ENCODE measurements around the gene FSTL4.

FSTL4 gene

GRCh38 chr5:133627180-133627579 lies 14.8 kb upstream of the FSTL4 start:
- no peak overlapping the region for H3K4me3 Mint-ChIP-seq
- H3K27me3 Mint-ChIP-seq: peaks cover 82% of the 10 kb centered on the region
- H3K27ac Mint-ChIP-seq: no peak overlapping the region
- H3K4me1 Mint-ChIP-seq: peaks cover 5% of the 10 kb centered on the region
- peak; percentile 56 for ATAC-seq
- H3K36me3 Mint-ChIP-seq: no peaks in the 10 kb centered on the region
- peaks cover 15% of the 10 kb centered on the region for H3K9me3 Mint-ChIP-seq

GRCh38 chr5:133624316-133624715 lies 12.0 kb upstream of the FSTL4 start:
- peaks cover 5% of the 10 kb centered on the region for H3K4me1 Mint-ChIP-seq
- H3K36me3 Mint-ChIP-seq: no peaks in the 10 kb centered on the region
- no peak for ATAC-seq
- no peak overlapping the region for H3K4me3 Mint-ChIP-seq
- H3K9me3 Mint-ChIP-seq: peaks cover 15% of the 10 kb centered on the region
- H3K27ac Mint-ChIP-seq: no peak overlapping the region
- peaks cover 70% of the 10 kb centered on the region for H3K27me3 Mint-ChIP-seq

- Mint-ChIP-seq H3K9me3 (peaks cover 2% of the 10 kb centered on the region), H3K4me1 (peaks cover 6% of the 10 kb centered on the region), H3K27ac (no peak overlapping the region), H3K4me3 (no peak overlapping the region), H3K27me3 (peaks cover 48% of the 10 kb centered on the region), H3K36me3 (no peaks in the 10 kb centered on the region)
- no peak for ATAC-seq
Observed at GRCh38 chr5:133618141-133618540, 5.8 kb upstream of the FSTL4 start.

GRCh38 chr5:133613743-133614142 lies 1.4 kb upstream of the FSTL4 start:
- peaks cover 59% of the 10 kb centered on the region for H3K27me3 Mint-ChIP-seq
- peaks cover 22% of the 10 kb centered on the region for H3K4me1 Mint-ChIP-seq
- H3K9me3 Mint-ChIP-seq: peaks cover 2% of the 10 kb centered on the region
- no peak overlapping the region for H3K27ac Mint-ChIP-seq
- ATAC-seq: no peak
- H3K36me3 Mint-ChIP-seq: no peaks in the 10 kb centered on the region
- no peak overlapping the region for H3K4me3 Mint-ChIP-seq

GRCh38 chr5:133613184-133613583 lies 843 bp upstream of the FSTL4 start:
- peaks cover 19% of the 10 kb centered on the region for H3K4me1 Mint-ChIP-seq
- no peaks in the 10 kb centered on the region for H3K36me3 Mint-ChIP-seq
- no peak overlapping the region for H3K27ac Mint-ChIP-seq
- ATAC-seq: no peak
- peaks cover under 1% of the 10 kb centered on the region for H3K9me3 Mint-ChIP-seq
- H3K27me3 Mint-ChIP-seq: peaks cover 61% of the 10 kb centered on the region
- peak overlapping the region; percentile 74 for H3K4me3 Mint-ChIP-seq

GRCh38 chr5:133611357-133612248 lies 738 bp downstream of the FSTL4 start:
- peak; percentile 17 for ATAC-seq
- Mint-ChIP-seq H3K36me3 (no peaks in the 10 kb centered on the region), H3K27ac (no peak overlapping the region), H3K4me1 (peaks cover 17% of the 10 kb centered on the region), H3K9me3 (no peaks in the 10 kb centered on the region), H3K27me3 (peaks cover 73% of the 10 kb centered on the region), H3K4me3 (peak overlapping the region; percentile 71)

GRCh38 chr5:133610489-133611356 lies 1.6 kb downstream of the FSTL4 start:
- Mint-ChIP-seq H3K4me1 (peaks cover 17% of the 10 kb centered on the region), H3K4me3 (peak overlapping the region; percentile 71), H3K36me3 (no peaks in the 10 kb centered on the region), H3K27ac (no peak overlapping the region), H3K27me3 (peaks cover 81% of the 10 kb centered on the region), H3K9me3 (no peaks in the 10 kb centered on the region)
- peak; percentile 77 for ATAC-seq

GRCh38 chr5:133607451-133607850 lies 4.9 kb downstream of the FSTL4 start:
- peaks cover 61% of the 10 kb centered on the region for H3K27me3 Mint-ChIP-seq
- ATAC-seq: no peak

GRCh38 chr5:133606835-133607234 lies 5.5 kb downstream of the FSTL4 start:
- H3K9me3 Mint-ChIP-seq: no peaks in the 10 kb centered on the region
- no peak for ATAC-seq
- H3K4me3 Mint-ChIP-seq: no peak overlapping the region
- H3K27me3 Mint-ChIP-seq: peaks cover 66% of the 10 kb centered on the region
- H3K4me1 Mint-ChIP-seq: peaks cover 10% of the 10 kb centered on the region
- no peaks in the 10 kb centered on the region for H3K36me3 Mint-ChIP-seq
- no peak overlapping the region for H3K27ac Mint-ChIP-seq

More at GRCh38 chr5:133607451-133607850, 4.9 kb downstream of the FSTL4 start:
- Mint-ChIP-seq H3K4me3 (no peak overlapping the region), H3K4me1 (peaks cover 10% of the 10 kb centered on the region), H3K36me3 (no peaks in the 10 kb centered on the region), H3K27ac (no peak overlapping the region), H3K9me3 (no peaks in the 10 kb centered on the region)

GRCh38 chr5:133605323-133605722 lies 7.0 kb downstream of the FSTL4 start:
- Mint-ChIP-seq H3K9me3 (no peaks in the 10 kb centered on the region), H3K27me3 (peaks cover 64% of the 10 kb centered on the region), H3K4me3 (no peak overlapping the region), H3K4me1 (no peaks in the 10 kb centered on the region), H3K27ac (no peak overlapping the region), H3K36me3 (no peaks in the 10 kb centered on the region)
- no peak for ATAC-seq

GRCh38 chr5:133603711-133604110 lies 8.6 kb downstream of the FSTL4 start:
- ATAC-seq: no peak
- Mint-ChIP-seq H3K9me3 (no peaks in the 10 kb centered on the region), H3K27ac (no peak overlapping the region), H3K36me3 (no peaks in the 10 kb centered on the region), H3K4me3 (no peak overlapping the region), H3K27me3 (peaks cover 48% of the 10 kb centered on the region), H3K4me1 (no peaks in the 10 kb centered on the region)

GRCh38 chr5:133602835-133603380 lies 9.4 kb downstream of the FSTL4 start:
- no peak overlapping the region for H3K27ac Mint-ChIP-seq
- H3K4me3 Mint-ChIP-seq: no peak overlapping the region
- H3K36me3 Mint-ChIP-seq: no peaks in the 10 kb centered on the region
- H3K4me1 Mint-ChIP-seq: no peaks in the 10 kb centered on the region
- H3K9me3 Mint-ChIP-seq: no peaks in the 10 kb centered on the region
- ATAC-seq: no peak
- peaks cover 40% of the 10 kb centered on the region for H3K27me3 Mint-ChIP-seq

- Mint-ChIP-seq H3K27ac (no peak overlapping the region), H3K4me1 (no peaks in the 10 kb centered on the region), H3K4me3 (no peak overlapping the region), H3K9me3 (no peaks in the 10 kb centered on the region), H3K27me3 (peaks cover 22% of the 10 kb centered on the region), H3K36me3 (no peaks in the 10 kb centered on the region)
- ATAC-seq: no peak
Observed at GRCh38 chr5:133599600-133599999, 12.7 kb downstream of the FSTL4 start.

- Mint-ChIP-seq H3K27me3 (peaks cover 22% of the 10 kb centered on the region), H3K27ac (no peak overlapping the region), H3K4me3 (no peak overlapping the region), H3K9me3 (no peaks in the 10 kb centered on the region), H3K36me3 (no peaks in the 10 kb centered on the region), H3K4me1 (no peaks in the 10 kb centered on the region)
- no peak for ATAC-seq
Observed at GRCh38 chr5:133599044-133599443, 13.3 kb downstream of the FSTL4 start.

GRCh38 chr5:133596049-133596448 lies 16.3 kb downstream of the FSTL4 start:
- no peaks in the 10 kb centered on the region for H3K36me3 Mint-ChIP-seq
- no peak overlapping the region for H3K4me3 Mint-ChIP-seq
- H3K27me3 Mint-ChIP-seq: peaks cover 3% of the 10 kb centered on the region
- no peak overlapping the region for H3K27ac Mint-ChIP-seq
- H3K9me3 Mint-ChIP-seq: no peaks in the 10 kb centered on the region
- H3K4me1 Mint-ChIP-seq: no peaks in the 10 kb centered on the region
- ATAC-seq: no peak

Measured in stimulated activated memory B cell treated with anti-CD40 and anti-IgM and Interleukin-4, amounts not matched to agents 10 μg/mL and 1 μg/mL and 100 μg/mL, for 72 hours (primary cell).